Uterus (tissue), 4 donors: ENCODE data around the gene TCL1B. TPM values are rescaled to one million over a fixed set of nuclear protein-coding genes. Genes with fewer than 3 reads are reported as not detected.
"Not testable (repeated sequence)": the region's sequence is repeated elsewhere in the genome, so short reads cannot be mapped to it uniquely, and the experiment has no call there.

Source experiments
- DNase-seq, 2 donors: peaks; one replicate each; pipeline ENCODE4 v3.0.0-alpha.2; 2019 to 2020
- H3K27ac ChIP-seq, 2 donors: fragments of 200-600 bp; sonication (generic); 1 replicate in 1 of 2; 2 replicates in 1 of 2; pipeline ENCODE4 v1.5.1; 2016 to 2018
- H3K27me3 ChIP-seq, 2 donors: fragments of 200-600 bp; sonication (generic); one replicate each; pipeline ENCODE4 v1.5.1; 2018 to 2019; ENCODE audit warnings: control low read depth in 1 of 2
- H3K36me3 ChIP-seq, 2 donors: fragments of 200-600 bp; sonication (generic); one replicate each; pipeline ENCODE4 v1.5.1; 2019; ENCODE audit warnings: control low read depth in 1 of 2
- H3K4me1 ChIP-seq, 2 donors: fragments of 200-600 bp; sonication (generic); one replicate each; pipeline ENCODE4 v1.5.1; 2018 to 2019; ENCODE audit warnings: control low read depth in 1 of 2
- H3K4me3 ChIP-seq, 2 donors: fragments of 200-600 bp; sonication (generic); 1 replicate in 1 of 2; 2 replicates in 1 of 2; pipeline ENCODE4 v1.5.1; 2018 to 2019; ENCODE audit warnings: mild to moderate bottlenecking in 1 of 2
- H3K9me3 ChIP-seq, 2 donors: fragments of 200-600 bp; sonication (generic); one replicate each; pipeline ENCODE4 v1.5.1; 2019; ENCODE audit warnings: control low read depth in 1 of 2
- POLR2A ChIP-seq, 2 donors: fragments of 450-650 bp; IDR thresholded peaks; one replicate each; pipeline ENCODE4 v1.6.1; 2016; ENCODE audit warnings: antibody characterized with exemption in 2 of 2, mild to moderate bottlenecking in 1 of 2, moderate library complexity in 1 of 2
- intact Hi-C: fragments of 100-400 bp; cut with DNase I; formaldehyde crosslinking; loops from one replicate; pipeline ENCODE4 v1.15.1; 2023; ENCODE audit warnings: low total_unique reads
- total RNA-seq, 4 donors: library from RNA; depleted of rRNA in 3 of 4; stranded (reverse); fragments of >200 nt in 3 of 4; gene quantifications; one replicate each; pipeline versions ENCODE4 v1.1.0 to v1.2.4, GENCODE V29; 2014 to 2023
- TF ChIP-seq, protein P1 (sequence below), 4 experiments: fragments of 200-600 bp in 2 of 4; fragments of 450-650 bp in 2 of 4; sonication (generic) in 2 of 4; IDR thresholded peaks; one replicate each; pipeline ENCODE4 v1.5.1; 2016 to 2019; ENCODE audit warnings: antibody characterized with exemption in 4 of 4, mild to moderate bottlenecking in 2 of 4, moderate library complexity in 1 of 4
- donor health status: DM: yes; HTN: yes; CAD: no.

The TCL1B gene
- total RNA-seq, 4 donors from 2014 or later = 0.28 TPM; not detected in 3

DNA sequence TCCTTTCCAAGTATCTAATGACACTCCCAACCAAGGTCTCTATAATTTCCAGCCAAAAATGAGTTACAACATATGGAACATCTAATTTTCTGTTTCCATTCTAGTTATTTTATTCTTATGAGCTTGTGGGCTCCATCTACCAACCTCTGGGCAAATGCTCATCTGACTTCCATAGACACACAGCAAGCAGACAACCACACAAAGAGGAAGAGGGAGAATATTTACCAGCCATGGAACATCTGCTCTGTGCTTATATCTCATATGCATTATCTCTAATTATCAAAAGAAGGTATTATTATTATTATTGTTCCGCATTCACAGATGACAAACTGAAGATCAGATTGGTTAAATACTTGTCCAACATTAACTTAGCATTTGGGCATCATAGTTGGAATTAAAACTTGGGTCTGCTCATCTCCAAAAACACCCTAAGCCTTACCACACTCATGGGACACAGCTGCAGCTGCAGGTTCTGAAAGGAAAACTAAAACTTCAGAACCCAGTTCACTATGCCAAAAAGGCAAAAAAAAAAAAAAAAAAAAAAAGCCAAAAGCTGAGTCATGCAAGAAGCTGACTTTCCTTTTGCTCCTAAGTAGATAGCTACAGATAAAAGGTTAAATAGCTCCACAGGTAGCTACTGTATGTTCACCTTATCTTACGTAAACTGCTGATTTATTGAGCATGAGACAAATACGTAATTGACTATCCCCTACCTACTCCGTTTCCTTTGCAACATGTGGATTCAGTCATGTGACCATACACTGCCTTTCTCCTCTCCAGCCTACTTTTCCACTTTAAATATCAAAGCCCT, 23.6 kb upstream of the TCL1B start:
- TF ChIP-seq POLR2A (IDR thresholded peaks at IDR 0.05) = no peak
- TF ChIP-seq, protein P1, sequence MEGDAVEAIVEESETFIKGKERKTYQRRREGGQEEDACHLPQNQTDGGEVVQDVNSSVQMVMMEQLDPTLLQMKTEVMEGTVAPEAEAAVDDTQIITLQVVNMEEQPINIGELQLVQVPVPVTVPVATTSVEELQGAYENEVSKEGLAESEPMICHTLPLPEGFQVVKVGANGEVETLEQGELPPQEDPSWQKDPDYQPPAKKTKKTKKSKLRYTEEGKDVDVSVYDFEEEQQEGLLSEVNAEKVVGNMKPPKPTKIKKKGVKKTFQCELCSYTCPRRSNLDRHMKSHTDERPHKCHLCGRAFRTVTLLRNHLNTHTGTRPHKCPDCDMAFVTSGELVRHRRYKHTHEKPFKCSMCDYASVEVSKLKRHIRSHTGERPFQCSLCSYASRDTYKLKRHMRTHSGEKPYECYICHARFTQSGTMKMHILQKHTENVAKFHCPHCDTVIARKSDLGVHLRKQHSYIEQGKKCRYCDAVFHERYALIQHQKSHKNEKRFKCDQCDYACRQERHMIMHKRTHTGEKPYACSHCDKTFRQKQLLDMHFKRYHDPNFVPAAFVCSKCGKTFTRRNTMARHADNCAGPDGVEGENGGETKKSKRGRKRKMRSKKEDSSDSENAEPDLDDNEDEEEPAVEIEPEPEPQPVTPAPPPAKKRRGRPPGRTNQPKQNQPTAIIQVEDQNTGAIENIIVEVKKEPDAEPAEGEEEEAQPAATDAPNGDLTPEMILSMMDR (IDR thresholded peaks at IDR 0.05) = no peak
- no peak overlapping the region for H3K27ac ChIP-seq

DNA sequence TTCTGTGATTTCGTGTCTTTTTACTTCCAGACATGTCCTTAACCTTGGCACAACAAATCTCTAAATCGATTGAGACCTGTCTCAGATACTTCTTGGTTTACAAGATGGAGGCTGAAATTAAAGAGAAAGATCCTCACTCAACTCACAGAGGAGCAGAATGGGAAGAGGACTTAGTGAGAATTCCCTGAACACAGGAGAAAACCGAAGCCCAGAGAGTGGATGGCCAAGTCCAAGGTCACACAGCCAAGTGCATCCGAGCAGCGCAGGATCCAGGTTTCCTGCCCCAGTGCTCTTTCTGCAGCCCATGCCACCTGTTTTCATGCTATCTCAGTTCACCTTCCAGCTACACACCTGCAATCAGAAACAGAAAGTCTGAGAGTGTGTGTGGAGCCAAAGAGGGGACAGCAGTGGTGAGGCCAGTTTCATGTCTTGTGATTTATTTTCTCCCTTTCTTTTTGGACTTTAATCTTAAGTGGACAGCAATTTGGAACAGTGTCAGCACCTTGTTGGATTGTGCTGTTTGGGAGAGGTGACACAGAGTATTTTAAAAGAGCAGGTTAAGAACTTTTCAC, 22.9 kb upstream of the TCL1B start:
- no peaks in the 10 kb centered on the region for H3K9me3 ChIP-seq
- H3K27ac ChIP-seq = no peak overlapping the region
- no peaks in the 10 kb centered on the region for H3K36me3 ChIP-seq
- intact Hi-C loops = no loop called here
- no peaks in the 10 kb centered on the region for H3K27me3 ChIP-seq
- TF ChIP-seq POLR2A (IDR thresholded peaks at IDR 0.05) = no peak
- TF ChIP-seq, protein P1 (IDR thresholded peaks at IDR 0.05) = no peak
- H3K4me1 ChIP-seq = peaks cover 0 to 3% of the 10 kb centered on the region in 2 donors
- DNase-seq = no peak
- H3K4me3 ChIP-seq = no peak overlapping the region

More for the DNA sequence above, 23.6 kb upstream of the TCL1B start:
- H3K36me3 ChIP-seq = no peaks in the 10 kb centered on the region
- peak overlapping the region in 1 of 2 donors; percentile 6 for H3K4me3 ChIP-seq
- H3K9me3 ChIP-seq = no peaks in the 10 kb centered on the region
- no peaks in the 10 kb centered on the region for H3K27me3 ChIP-seq
- no peak for DNase-seq
- H3K4me1 ChIP-seq = peaks cover 0 to 3% of the 10 kb centered on the region in 2 donors
- intact Hi-C loops = no loop called here

DNA sequence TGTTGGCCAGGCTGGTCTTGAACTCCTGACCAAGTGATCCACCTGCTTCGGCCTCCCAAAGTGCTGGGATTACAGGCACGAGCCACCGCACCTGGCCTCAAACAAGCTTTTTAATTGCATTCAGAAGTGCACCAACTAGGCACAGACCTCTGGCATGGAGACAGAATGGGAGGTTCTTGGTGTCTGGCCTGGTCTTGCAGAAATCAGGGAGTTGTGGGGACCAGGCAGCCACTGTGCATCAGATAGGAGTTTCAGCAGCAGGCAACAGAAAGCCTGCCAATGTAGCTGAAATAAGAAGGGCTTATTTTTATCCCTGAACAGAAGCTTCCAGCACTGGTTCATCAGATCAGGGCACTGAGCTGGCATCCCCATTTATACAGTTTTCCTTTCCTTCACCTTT, 22.2 kb upstream of the TCL1B start:
- no peak for DNase-seq
- H3K27me3 ChIP-seq = no peaks in the 10 kb centered on the region
- no peaks in the 10 kb centered on the region for H3K9me3 ChIP-seq
- H3K27ac ChIP-seq = no peak overlapping the region
- no peak overlapping the region for H3K4me3 ChIP-seq
- H3K4me1 ChIP-seq = peaks cover 0 to 3% of the 10 kb centered on the region in 2 donors
- no peak for TF ChIP-seq POLR2A (IDR thresholded peaks at IDR 0.05)
- TF ChIP-seq, protein P1 (IDR thresholded peaks at IDR 0.05) = no peak
- intact Hi-C loops = no loop called here
- no peaks in the 10 kb centered on the region for H3K36me3 ChIP-seq

DNA sequence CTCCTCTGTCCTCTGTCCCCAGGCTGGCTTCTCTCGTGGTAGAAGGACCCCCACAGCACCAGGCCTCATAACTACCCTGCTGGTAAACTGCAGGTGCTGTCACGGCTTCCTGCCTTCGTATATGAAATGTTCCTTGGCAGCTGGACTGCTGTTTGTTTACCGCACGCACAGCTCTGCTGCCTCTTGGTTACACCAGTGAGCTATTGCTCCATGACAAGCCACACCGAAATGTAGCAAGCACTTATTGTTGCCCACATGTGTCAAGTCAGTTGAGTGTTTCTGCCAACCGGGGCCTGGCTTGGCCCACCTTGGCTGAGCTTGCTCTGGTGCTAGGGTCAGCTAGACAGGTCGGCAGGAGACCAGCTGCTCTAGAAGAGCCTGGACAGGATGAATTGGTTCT, 21.7 kb upstream of the TCL1B start:
- Histone ChIP-seq H3K9me3 (no peaks in the 10 kb centered on the region), H3K4me1 (peaks cover 0 to 3% of the 10 kb centered on the region in 2 donors), H3K27me3 (no peaks in the 10 kb centered on the region), H3K36me3 (no peaks in the 10 kb centered on the region), H3K4me3 (no peak overlapping the region), H3K27ac (no peak overlapping the region)
- intact Hi-C loops = no loop called here
- TF ChIP-seq, protein P1 (IDR thresholded peaks at IDR 0.05) = no peak
- TF ChIP-seq POLR2A (IDR thresholded peaks at IDR 0.05) = no peak
- no peak for DNase-seq

DNA sequence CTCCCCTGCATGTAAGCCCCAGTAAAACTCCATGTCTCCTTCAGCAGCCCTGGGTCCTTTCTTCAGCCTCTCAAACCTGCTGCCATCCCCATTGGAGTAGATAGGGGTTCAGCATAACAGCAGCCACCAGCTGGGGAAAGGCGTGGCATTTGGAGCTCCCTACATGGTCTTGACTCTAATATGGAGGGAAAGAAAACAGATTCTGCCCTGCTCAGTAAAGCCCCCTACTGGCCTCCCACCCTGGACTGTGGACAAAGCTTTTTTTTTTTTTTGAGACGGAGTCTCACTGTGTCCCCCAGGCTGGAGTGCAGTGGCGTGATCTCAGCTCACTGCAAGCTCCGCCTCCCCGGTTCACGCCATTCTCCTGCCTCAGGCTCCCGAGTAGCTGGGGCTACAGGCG, 20.7 kb upstream of the TCL1B start:
- H3K36me3 ChIP-seq, DNase-seq, H3K27ac ChIP-seq, H3K4me1 ChIP-seq, H3K4me3 ChIP-seq, intact Hi-C loops, H3K9me3 ChIP-seq, H3K27me3 ChIP-seq: not testable (repeated sequence)
